Skin of body (tissue), 2 donors: ENCODE results near the gene OR11H7. TPM values are rescaled to one million over a fixed set of nuclear protein-coding genes. Genes with fewer than 3 reads are reported as not detected.
"Not testable (repeated sequence)": the region's sequence is repeated elsewhere in the genome, so short reads cannot be mapped to it uniquely, and the experiment has no call there.

ENCODE experiments used
- DNase-seq: peaks from one replicate; lab custom pipeline; 2025; lab: John Stamatoyannopoulos, UW
- total RNA-seq: library from RNA; depleted of rRNA; stranded (reverse); fragments of >200 nt; gene quantifications from one replicate; pipeline ENCODE4 v1.2.3, GENCODE V29; 2014

Gene OR11H7
- total RNA-seq: not detected

DNA sequence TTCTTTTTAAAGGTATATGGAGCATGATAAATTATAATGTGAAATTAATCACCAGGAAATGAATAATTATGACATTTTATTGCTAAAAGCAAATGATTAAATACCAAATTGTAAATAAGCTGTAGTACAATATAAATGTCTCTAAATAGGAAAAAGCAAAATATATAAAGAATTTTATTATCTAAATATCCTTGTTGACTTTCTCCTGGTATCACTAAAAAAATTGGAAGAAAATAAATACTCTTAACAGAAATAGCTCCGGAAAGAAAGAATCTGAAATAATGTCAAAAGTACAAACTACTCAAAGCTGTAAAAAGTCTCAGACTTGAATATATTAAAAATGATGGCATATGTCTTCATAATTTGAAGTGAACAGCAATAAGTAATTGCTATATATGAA, at the start of gene OR11H7:
OR11H7 (plus strand) TSS at position 301 of the 400 bp plus-strand sequence.
- no peak for DNase-seq

DNA sequence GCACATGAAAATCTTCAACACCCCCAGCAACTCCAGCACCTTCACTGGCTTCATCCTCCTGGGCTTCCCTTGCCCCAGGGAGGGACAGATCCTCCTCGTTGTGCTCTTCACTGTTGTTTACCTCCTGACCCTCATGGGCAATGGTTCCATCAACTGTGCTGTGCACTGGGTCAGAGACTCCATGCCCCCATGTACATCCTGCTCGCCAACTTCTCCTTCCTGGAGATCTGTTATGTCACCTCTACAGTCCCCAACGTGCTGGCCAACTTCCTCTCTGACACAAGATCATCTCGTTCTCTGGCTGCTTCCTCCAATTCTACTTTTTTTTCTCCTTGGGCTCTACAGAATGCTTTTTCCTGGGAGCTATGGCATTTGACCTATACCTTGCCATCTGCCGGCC, 49.6 kb upstream of the OR11H7 start:
- DNase-seq: no peak

DNA sequence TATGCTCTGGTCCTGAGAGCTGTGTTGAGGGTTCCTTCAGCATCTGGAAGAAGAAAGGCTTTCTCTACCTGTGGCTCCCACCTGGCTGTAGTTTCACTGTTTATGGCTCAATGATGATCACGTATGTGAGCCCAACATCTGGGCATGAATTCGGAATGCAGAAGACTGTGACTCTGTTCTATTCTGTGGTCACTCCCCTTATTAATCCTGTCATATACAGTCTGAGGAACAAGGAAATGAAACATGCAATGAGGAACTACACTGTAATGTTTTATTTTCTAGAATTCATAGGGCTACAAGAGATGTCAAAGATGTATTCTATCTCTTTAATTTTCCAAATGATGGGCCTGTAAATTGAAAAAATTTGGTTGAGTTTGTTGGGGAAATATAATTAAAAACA, 48.9 kb upstream of the OR11H7 start:
- DNase-seq: no peak

GRCh38 chr14:20180486-20180885, 48.3 kb upstream of the OR11H7 start:
- no peak for DNase-seq

DNA sequence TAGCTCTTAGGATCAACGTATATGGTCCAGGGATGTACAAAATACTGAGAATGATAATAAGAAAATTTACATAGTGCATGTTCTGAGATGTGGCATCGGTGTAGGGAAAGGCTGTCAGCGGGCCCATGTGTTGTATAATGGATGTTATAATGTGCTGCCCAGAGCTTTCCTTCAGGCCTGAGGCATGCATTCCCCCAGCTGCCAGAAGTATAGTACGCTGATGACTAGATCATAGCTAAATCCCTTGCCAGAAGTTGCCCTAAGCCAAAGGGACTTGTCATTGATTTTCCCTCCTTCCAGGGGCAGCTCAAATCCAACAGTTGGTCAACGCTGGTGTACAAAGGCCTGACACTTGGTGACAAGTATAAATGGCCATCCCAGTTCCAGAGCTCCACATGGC, 44.6 kb upstream of the OR11H7 start:
- no peak for DNase-seq

GRCh38 chr14:20190596-20190995, 38.2 kb upstream of the OR11H7 start, which contains the start of gene OR11G2:
Gene OR11G2, plus strand, starts transcription at chr14:20190896. Its CDS starts 6,542 bp downstream, at chr14:20197438.
- no peak for DNase-seq

GRCh38 chr14:20191396-20191795, 37.4 kb upstream of the OR11H7 start:
- DNase-seq: no peak

DNA sequence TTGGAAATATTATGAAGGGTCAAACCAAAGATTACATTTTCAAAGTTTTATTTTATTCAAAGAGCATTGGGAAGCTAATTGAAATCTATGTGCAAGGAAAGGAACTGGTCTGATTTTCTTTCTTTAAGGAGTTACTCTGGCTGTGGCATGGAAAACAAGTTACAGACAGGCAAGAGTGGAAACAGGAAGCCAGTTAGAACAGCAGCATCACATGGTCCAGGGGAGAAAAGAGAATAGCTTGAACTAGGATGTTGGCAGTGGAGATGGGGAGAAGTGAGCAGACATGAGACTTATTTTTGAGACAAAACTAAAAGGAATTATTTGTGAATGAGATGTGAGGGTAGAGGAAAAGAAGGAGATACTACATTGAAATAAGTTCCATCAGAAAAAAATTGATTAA, 34.7 kb upstream of the OR11H7 start:
- no peak for DNase-seq

GRCh38 chr14:20195170-20195569, 33.6 kb upstream of the OR11H7 start:
- not testable (repeated sequence) for DNase-seq

- DNase-seq: no peak
Observed at GRCh38 chr14:20195911-20196310, 32.9 kb upstream of the OR11H7 start.

- DNase-seq: no peak
Observed at GRCh38 chr14:20197459-20197858, 31.3 kb upstream of the OR11H7 start.

GRCh38 chr14:20198991-20199390, 29.8 kb upstream of the OR11H7 start:
- DNase-seq: no peak

DNA sequence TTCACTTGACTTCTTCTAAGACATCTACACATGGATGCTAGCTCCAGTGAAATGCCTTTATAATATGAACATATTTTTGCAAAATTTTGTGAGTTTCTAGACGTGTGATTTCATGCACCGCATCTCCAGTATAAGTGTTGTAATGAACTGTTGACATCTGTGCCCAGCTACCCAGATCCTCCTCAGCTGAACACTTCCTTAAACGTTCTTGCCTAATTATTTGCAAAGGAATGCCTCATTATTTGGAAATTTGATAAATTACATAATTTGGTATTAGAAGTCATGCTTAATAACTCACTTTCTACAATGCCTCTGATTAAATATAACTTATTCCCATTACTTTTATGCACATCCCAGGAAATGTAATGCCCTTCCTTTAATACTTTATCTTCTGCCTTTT, 24.1 kb upstream of the OR11H7 start:
- no peak for DNase-seq

DNA sequence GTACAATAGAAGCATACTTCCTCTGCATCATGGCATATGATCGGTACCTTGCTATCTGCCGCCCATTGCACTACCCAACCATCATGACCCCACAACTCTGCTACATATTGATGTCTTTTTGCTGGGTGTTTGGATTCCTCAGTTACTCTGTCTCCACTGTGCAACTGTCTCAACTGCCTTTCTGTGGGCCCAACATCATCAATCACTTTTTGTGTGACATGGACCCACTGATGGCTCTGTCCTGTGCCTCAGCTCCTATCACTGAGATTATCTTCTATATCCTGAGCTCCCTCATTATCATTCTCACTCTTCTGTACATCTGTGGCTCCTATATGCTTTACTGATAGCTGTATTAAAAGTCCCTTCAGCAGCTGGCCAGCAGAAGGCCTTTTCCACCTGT, 19.2 kb upstream of the OR11H7 start:
- no peak for DNase-seq

DNA sequence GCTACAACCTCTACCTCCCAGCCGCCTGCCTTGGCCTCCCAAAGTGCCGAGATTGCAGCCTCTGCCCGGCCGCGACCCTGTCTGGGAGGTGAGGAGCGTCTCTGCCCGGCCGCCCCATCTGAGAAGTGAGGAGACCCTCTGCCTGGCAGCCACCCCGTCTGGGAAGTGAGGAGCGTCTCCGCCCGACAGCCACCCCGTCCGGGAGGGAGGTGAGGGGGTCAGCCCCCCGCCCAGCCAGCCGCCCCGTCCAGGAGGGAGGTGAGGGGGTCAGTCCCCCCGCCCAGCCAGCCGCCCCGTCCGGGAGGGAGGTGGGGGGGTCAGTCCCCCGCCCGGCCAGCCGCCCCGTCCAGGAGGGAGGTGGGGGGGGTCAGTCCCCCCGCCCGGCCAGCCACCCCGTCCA, 16.4 kb upstream of the OR11H7 start:
- not testable (repeated sequence) for DNase-seq

DNA sequence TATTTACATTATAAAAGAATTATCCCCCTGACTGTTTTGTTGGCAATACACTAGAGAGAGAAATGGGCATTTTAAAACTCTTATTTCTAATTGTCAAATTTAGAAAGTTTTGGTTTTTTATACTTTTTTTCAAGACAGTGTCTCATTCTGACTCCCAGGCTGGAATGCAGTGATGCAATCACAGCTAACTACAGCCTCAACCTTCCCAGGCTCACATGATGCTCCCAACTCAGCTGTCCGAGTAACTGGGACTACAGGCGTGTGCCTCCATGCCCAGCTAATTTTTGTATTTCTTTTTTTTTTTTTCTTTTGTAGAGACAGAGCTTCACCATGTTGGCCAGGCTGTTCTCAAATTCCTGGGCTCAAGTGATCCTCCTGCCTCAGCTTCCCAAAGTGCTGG, 13.6 kb upstream of the OR11H7 start:
- no peak for DNase-seq

- no peak for DNase-seq
Observed at GRCh38 chr14:20219033-20219432, 9.7 kb upstream of the OR11H7 start.

DNA sequence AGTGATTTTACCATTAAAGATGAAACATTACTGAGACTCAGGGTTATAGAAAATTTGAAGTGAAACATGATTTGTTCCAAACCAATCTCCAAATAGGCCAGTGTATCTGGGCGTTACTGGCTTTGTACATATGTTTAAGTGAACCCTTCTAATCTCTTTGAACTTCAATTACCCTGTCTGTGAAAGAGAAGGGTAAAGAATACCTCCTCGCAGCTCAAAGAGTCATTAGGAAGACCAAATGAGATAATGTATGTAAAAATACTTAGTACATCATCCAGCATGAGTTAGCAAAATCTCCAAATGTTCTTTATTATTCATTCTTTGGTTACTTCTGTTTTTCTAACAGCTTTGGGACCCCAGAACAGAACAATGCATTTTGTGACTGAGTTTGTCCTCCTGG, 5.4 kb upstream of the OR11H7 start, which contains the start of gene OR11H6:
OR11H6 (plus strand) TSS at position 301 of the 400 bp plus-strand sequence; CDS start at position 301, 0 bp downstream.
- no peak for DNase-seq

- not testable (repeated sequence) for DNase-seq
Observed at GRCh38 chr14:20235415-20235814, 6.6 kb downstream of the OR11H7 start.

DNA sequence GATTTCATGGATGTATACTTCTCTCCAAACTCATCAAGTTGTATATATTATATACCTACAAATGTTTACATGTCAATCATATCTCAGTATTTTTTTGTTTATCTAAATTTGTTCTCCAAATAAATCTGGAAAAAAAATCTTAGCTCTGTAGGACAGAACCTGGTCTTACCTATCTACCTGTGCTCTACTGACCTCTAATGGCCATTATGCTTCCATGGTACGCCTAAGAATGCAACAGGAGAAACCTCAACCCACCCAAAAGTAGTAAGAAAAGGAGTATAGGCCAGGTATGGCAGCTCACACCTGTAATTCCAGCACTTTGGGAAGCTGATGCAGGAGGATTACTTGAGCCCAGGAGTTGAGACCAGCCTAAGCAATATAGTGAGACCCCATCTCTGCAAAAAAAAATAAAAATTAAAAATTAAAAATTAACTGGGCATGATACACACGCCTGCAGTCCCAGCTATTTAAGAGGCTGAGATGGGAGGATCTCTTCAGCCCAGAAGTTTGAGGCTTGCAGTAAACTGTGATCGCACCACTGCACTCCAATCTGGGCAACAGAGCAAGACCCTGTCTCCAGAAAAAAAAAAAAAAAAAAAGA, 19.0 kb downstream of the OR11H7 start:
- DNase-seq: no peak

GRCh38 chr14:20262642-20263128, 33.9 kb downstream of the OR11H7 start:
- DNase-seq: no peak

DNA sequence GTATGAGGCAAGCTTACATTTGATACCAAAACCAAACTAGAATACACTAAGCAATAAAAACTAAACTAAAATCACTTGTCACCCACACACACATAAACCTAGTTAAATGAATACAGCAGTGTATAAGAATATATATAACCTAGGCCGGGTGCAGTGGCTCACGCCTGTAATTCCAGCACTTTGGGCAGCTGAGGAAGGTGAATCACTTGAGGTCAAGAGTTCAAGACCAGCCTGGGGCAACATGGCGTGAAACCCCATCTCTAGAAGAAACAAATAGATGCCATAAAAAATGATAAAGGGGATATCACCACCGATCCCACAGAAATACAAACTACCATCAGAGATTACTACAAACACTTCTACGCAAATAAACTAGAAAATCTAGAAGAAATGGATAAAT, 35.6 kb downstream of the OR11H7 start:
- DNase-seq: not testable (repeated sequence)

- DNase-seq: no peak
Observed at GRCh38 chr14:20274062-20274461, 45.3 kb downstream of the OR11H7 start.

DNA sequence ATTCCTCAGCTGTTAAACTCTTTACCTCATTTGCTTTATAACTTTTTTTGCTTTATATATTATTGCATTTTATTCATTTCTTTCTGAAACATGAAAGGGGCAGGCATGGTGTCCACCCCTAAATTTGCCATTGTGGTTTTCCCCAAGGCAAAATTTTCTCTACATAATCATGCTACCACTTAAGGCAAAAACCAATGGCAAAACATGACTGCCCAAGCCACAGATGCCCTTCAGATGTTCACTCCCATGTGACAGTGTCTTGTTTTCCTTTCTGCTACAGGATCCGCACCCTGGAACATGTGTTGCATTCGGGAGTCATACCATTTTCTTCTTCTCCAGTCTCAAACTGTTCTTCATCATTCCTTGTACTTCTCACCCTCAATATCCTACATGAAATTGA, 48.6 kb downstream of the OR11H7 start:
- DNase-seq: no peak
